GM21619 (cell line): ENCODE measurements around the gene ZNF382.

Experiments
- ATAC-seq: cut with Tn5 transposase; IDR thresholded peaks from one replicate; pipeline ENCODE4 v1.9.1; 2021; ENCODE audit not compliant: unreplicated experiment

The ZNF382 gene

DNA sequence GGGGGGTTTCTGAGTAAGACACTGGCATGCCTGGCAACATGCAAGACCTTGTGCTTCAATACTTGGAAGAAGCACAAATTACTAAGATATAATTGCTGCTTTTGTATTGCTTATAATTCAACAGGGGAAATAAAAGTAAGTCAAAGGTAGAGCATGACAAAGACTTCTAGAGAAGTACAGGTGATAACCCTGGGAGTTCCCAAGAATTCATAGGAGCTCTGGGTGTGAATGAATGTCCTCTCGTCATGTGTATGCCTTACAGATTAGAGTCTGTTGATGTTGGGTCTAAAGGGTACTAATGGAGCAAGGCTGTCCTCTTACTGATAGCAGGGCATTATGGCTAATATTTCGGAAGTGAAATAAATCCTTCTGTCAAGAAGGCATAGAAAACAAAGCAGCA, 69.1 kb downstream of the ZNF382 start:
- ATAC-seq: no peak

DNA sequence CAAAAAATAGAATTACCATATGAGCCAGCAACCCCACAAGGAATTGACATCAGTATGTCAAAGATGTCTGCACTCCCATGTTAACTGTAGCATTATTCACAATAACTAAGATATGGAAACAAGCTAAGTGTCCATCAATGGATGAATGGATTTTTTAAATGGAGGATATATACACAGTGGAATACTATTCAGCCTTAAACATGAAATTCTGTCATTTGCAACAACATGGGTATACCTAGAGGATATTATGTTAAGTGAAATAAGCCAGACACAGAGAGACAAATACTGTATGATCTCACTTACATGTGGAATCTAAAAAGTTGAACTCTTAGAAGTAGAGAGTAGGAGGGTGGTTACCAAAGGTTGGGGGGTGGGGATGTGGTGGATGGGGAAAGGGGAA, 74.3 kb downstream of the ZNF382 start:
- ATAC-seq: no peak
